Hepatocyte (in vitro differentiated cells): ENCODE results near the gene N4BP2L2. TPM values are rescaled to one million over a fixed set of nuclear protein-coding genes. Genes with fewer than 3 reads are reported as not detected.

Experiments
- DNase-seq: peaks from one replicate; pipeline ENCODE4 v3.0.0-alpha.2; 2016; ENCODE audit warnings: low spot score
- H2AFZ ChIP-seq: fragments of 200-600 bp; sonication (generic); 2 replicates; pipeline ENCODE4 v1.6.0; 2016; ENCODE audit warnings: antibody characterized with exemption, mild to moderate bottlenecking
- H3K27ac ChIP-seq: fragments of 200-600 bp; sonication (generic); 2 replicates; pipeline ENCODE4 v1.5.1; 2016; ENCODE audit warnings: mild to moderate bottlenecking
- H3K27me3 ChIP-seq: fragments of 200-600 bp; sonication (generic); 2 replicates; pipeline ENCODE4 v1.6.1; 2016
- H3K36me3 ChIP-seq: fragments of 200-600 bp; sonication (generic); replicated peaks from 2 replicates; pipeline ENCODE4 v1.5.1; 2016; ENCODE audit warnings: low read depth; ENCODE audit not compliant: insufficient read depth
- H3K4me1 ChIP-seq: fragments of 200-600 bp; sonication (generic); 2 replicates; pipeline ENCODE4 v1.5.1; 2016; ENCODE audit warnings: mild to moderate bottlenecking, moderate library complexity; ENCODE audit not compliant: insufficient read depth
- H3K4me2 ChIP-seq: fragments of 200-600 bp; sonication (generic); 2 replicates; pipeline ENCODE4 v1.6.0; 2016
- H3K4me3 ChIP-seq: fragments of 200-600 bp; sonication (generic); 2 replicates; pipeline ENCODE4 v1.5.1; 2016; ENCODE audit warnings: mild to moderate bottlenecking
- H3K79me2 ChIP-seq: fragments of 200-600 bp; sonication (generic); 2 replicates; pipeline ENCODE4 v1.6.0; 2017; ENCODE audit warnings: mild to moderate bottlenecking
- H3K9me2 ChIP-seq: fragments of 200-600 bp; sonication (generic); replicated peaks from 2 replicates; pipeline ENCODE4 v1.6.0; 2017; ENCODE audit warnings: mild to moderate bottlenecking; ENCODE audit not compliant: insufficient read depth
- H3K9me3 ChIP-seq: fragments of 200-600 bp; sonication (generic); 2 replicates; pipeline ENCODE4 v1.5.1; 2016; ENCODE audit warnings: low read depth, mild to moderate bottlenecking
- H4K20me1 ChIP-seq: fragments of 200-600 bp; sonication (generic); 2 replicates; pipeline ENCODE4 v1.6.0; 2016; ENCODE audit warnings: mild to moderate bottlenecking; ENCODE audit not compliant: insufficient read depth, poor library complexity, severe bottlenecking
- CTCF ChIP-seq: fragments of 200-600 bp; sonication (generic); IDR thresholded peaks from 2 replicates; pipeline ENCODE4 v1.5.1; 2016; ENCODE audit warnings: antibody characterized with exemption, mild to moderate bottlenecking; ENCODE audit not compliant: poor library complexity
- EZH2 ChIP-seq: fragments of 200-600 bp; sonication (generic); IDR thresholded peaks from 2 replicates; pipeline ENCODE4 v1.6.1; 2016; ENCODE audit warnings: antibody characterized with exemption, mild to moderate bottlenecking, borderline replicate concordance
- EZH2phosphoT487 ChIP-seq: fragments of 200-600 bp; sonication (generic); IDR thresholded peaks from one replicate; pipeline ENCODE4 v1.6.1; 2018; ENCODE audit warnings: antibody characterized with exemption, mild to moderate bottlenecking, low read depth, moderate library complexity; ENCODE audit not compliant: unreplicated experiment, severe bottlenecking
- WGBS: methylation state at CpG from one replicate; pipeline ENCODE4 v1.1.6; 2016; ENCODE audit warnings: low lambda C conversion rate; ENCODE audit errors: missing lambda C conversion rate; 5-methylcytosine and 5-hydroxymethylcytosine counted together
- polyA plus RNA-seq: library from polyadenylated mRNA; unstranded; fragments of >200 nt; fragmentation: Nextera tagmentation; extraction: Ambion mirVana; gene quantifications from 2 replicates; pipeline ENCODE4 v1.2.1, GENCODE V29; 2016
- total RNA-seq: library from RNA; depleted of rRNA; stranded (reverse); fragments of >200 nt; gene quantifications from 2 replicates; pipeline ENCODE4 v1.2.3, GENCODE V29; 2014

Gene N4BP2L2
- total and polyA plus RNA-seq, 2 experiments from 2014 or later: 102 to 138 TPM

GRCh38 chr13:32503727-32504126 is 34.9 kb downstream of the N4BP2L2 start:
- Histone ChIP-seq H3K4me2 (no peak overlapping the region), H3K9me2 (no peaks in the 10 kb centered on the region), H3K79me2 (no peaks in the 10 kb centered on the region), H4K20me1 (no peaks in the 10 kb centered on the region), H3K4me1 (no peaks in the 10 kb centered on the region), H3K4me3 (no peak overlapping the region), H2AFZ (no peak overlapping the region), H3K9me3 (no peaks in the 10 kb centered on the region), H3K27me3 (no peaks in the 10 kb centered on the region), H3K27ac (no peak overlapping the region), H3K36me3 (no peaks in the 10 kb centered on the region)
- 95% methylated on average over 5 of the region's 5 CpGs for WGBS
- no peak for DNase-seq
- no peak for TF ChIP-seq EZH2
- no peak for TF ChIP-seq EZH2phosphoT487
- TF ChIP-seq CTCF: no peak

- Histone ChIP-seq H3K27ac (no peak overlapping the region), H3K4me2 (no peak overlapping the region), H3K4me3 (no peak overlapping the region), H3K79me2 (no peaks in the 10 kb centered on the region), H4K20me1 (no peaks in the 10 kb centered on the region), H3K36me3 (no peaks in the 10 kb centered on the region), H3K4me1 (no peaks in the 10 kb centered on the region), H3K9me3 (no peaks in the 10 kb centered on the region), H2AFZ (no peak overlapping the region), H3K9me2 (no peaks in the 10 kb centered on the region), H3K27me3 (no peaks in the 10 kb centered on the region)
- DNase-seq: no peak
- 98% methylated on average over 6 of the region's 6 CpGs for WGBS
- TF ChIP-seq EZH2 (no peak), CTCF (no peak), EZH2phosphoT487 (no peak)
These were observed 37.5 kb downstream of the N4BP2L2 start for GRCh38 chr13:32501064-32501463.

GRCh38 chr13:32499538-32500210 is 38.9 kb downstream of the N4BP2L2 start:
- H3K4me2 ChIP-seq: no peak overlapping the region
- no peak overlapping the region for H3K4me3 ChIP-seq
- H4K20me1 ChIP-seq: no peaks in the 10 kb centered on the region
- no peaks in the 10 kb centered on the region for H3K4me1 ChIP-seq
- H3K9me3 ChIP-seq: no peaks in the 10 kb centered on the region
- H3K27me3 ChIP-seq: no peaks in the 10 kb centered on the region
- H3K27ac ChIP-seq: no peak overlapping the region
- WGBS: 100% methylated on average over 2 of the region's 2 CpGs
- TF ChIP-seq EZH2phosphoT487: no peak
- no peak for TF ChIP-seq CTCF
- no peak for TF ChIP-seq EZH2
- no peak overlapping the region for H2AFZ ChIP-seq
- H3K79me2 ChIP-seq: no peaks in the 10 kb centered on the region
- no peak for DNase-seq
- no peaks in the 10 kb centered on the region for H3K36me3 ChIP-seq
- no peaks in the 10 kb centered on the region for H3K9me2 ChIP-seq
